GM23338 (cell line): Measurements from ENCODE around the gene ZNF790. TPM values are rescaled to one million over a fixed set of nuclear protein-coding genes. Genes with fewer than 3 reads are reported as not detected.

ENCODE experiments used
- ATAC-seq: fragments of 200-7000 bp; cut with Tn5 transposase; 3 replicates; pipeline ENCODE4 v1.9.1; 2020
- DNase-seq: peaks from one replicate; pipeline ENCODE4 v3.0.0-alpha.2; 2015; ENCODE audit warnings: low spot score
- H2AFZ ChIP-seq: fragments of 200-600 bp; sonication (generic); 2 replicates; pipeline ENCODE4 v1.8.0; 2016; ENCODE audit warnings: antibody characterized with exemption, mild to moderate bottlenecking, moderate library complexity
- H3F3A ChIP-seq: fragments of 200-600 bp; sonication (generic); replicated peaks from 2 replicates; pipeline ENCODE4 v1.8.0; 2017; ENCODE audit warnings: antibody characterized with exemption, mixed run types, low read depth
- H3K27ac ChIP-seq: fragments of 200-600 bp; sonication (generic); 2 replicates; pipeline ENCODE4 v1.6.1; 2016; ENCODE audit warnings: low read depth
- H3K27me3 ChIP-seq: fragments of 200-600 bp; sonication (generic); 2 replicates; pipeline ENCODE4 v1.8.0; 2016; ENCODE audit warnings: mild to moderate bottlenecking, mixed run types, moderate library complexity; ENCODE audit not compliant: insufficient read depth
- H3K36me3 ChIP-seq: fragments of 200-600 bp; sonication (generic); 2 replicates; pipeline ENCODE4 v1.8.0; 2016; ENCODE audit warnings: mild to moderate bottlenecking; ENCODE audit not compliant: insufficient read depth
- H3K4me1 ChIP-seq: fragments of 200-600 bp; sonication (generic); 2 replicates; pipeline ENCODE4 v1.8.0; 2016; ENCODE audit warnings: mild to moderate bottlenecking, moderate library complexity; ENCODE audit not compliant: insufficient read depth
- H3K4me2 ChIP-seq: fragments of 200-600 bp; sonication (generic); 2 replicates; pipeline ENCODE4 v1.7.1; 2017; ENCODE audit warnings: mixed run types
- H3K4me3 ChIP-seq: fragments of 200-600 bp; sonication (generic); 2 replicates; pipeline ENCODE4 v1.6.1; 2016; ENCODE audit warnings: mixed run types
- H3K79me2 ChIP-seq: fragments of 200-600 bp; sonication (generic); replicated peaks from 2 replicates; pipeline ENCODE4 v1.8.0; 2017; ENCODE audit warnings: mild to moderate bottlenecking; ENCODE audit not compliant: insufficient read depth
- H3K9me2 ChIP-seq: fragments of 200-600 bp; sonication (generic); 2 replicates; pipeline ENCODE4 v1.8.0; 2017; ENCODE audit not compliant: insufficient read depth
- H4K20me1 ChIP-seq: fragments of 200-600 bp; sonication (generic); replicated peaks from 2 replicates; pipeline ENCODE4 v1.8.0; 2017; ENCODE audit warnings: mild to moderate bottlenecking; ENCODE audit not compliant: insufficient read depth
- H3K27ac Mint-ChIP-seq: 2 replicates; pipeline ENCODE4 v1.8.0; 2020; ENCODE audit warnings: inconsistent platforms, mild to moderate bottlenecking, moderate library complexity, mixed read lengths
- H3K27me3 Mint-ChIP-seq: 3 replicates; pipeline ENCODE4 v1.8.0; 2022; ENCODE audit warnings: low read depth, mild to moderate bottlenecking, moderate library complexity, mixed read lengths, inconsistent platforms; ENCODE audit not compliant: insufficient read depth, poor library complexity
- H3K36me3 Mint-ChIP-seq: 3 replicates; pipeline ENCODE4 v1.8.0; 2021; ENCODE audit warnings: low read depth, mild to moderate bottlenecking, inconsistent platforms, moderate library complexity, mixed read lengths
- H3K4me1 Mint-ChIP-seq: 3 replicates; pipeline ENCODE4 v1.8.0; 2020; ENCODE audit warnings: mild to moderate bottlenecking, inconsistent platforms, mixed read lengths
- H3K4me3 Mint-ChIP-seq: 3 replicates; pipeline ENCODE4 v1.8.0; 2021; ENCODE audit warnings: moderate library complexity, mild to moderate bottlenecking, inconsistent platforms, mixed read lengths
- H3K9me3 Mint-ChIP-seq: 3 replicates; pipeline ENCODE4 v1.8.0; 2020; ENCODE audit warnings: moderate library complexity, mild to moderate bottlenecking, inconsistent platforms, mixed read lengths
- CREB1 ChIP-seq: fragments of 250-450 bp; sonication (Bioruptor Pico); IDR thresholded peaks from 2 replicates; pipeline ENCODE4 v1.5.0; 2020; ENCODE audit warnings: low read depth, mild to moderate bottlenecking, moderate library complexity
- EZH2 ChIP-seq: fragments of 200-600 bp; sonication (generic); IDR thresholded peaks from one replicate; pipeline ENCODE4 v1.8.0; 2017; ENCODE audit warnings: antibody characterized with exemption, mild to moderate bottlenecking, low read depth; ENCODE audit not compliant: unreplicated experiment
- EZH2phosphoT487 ChIP-seq: fragments of 200-600 bp; sonication (generic); IDR thresholded peaks from one replicate; pipeline ENCODE4 v1.8.1; 2018; ENCODE audit warnings: antibody characterized with exemption; ENCODE audit not compliant: unreplicated experiment
- JUNB ChIP-seq: IDR thresholded peaks from one replicate; pipeline ENCODE4 v1.6.1; 2016; ENCODE audit warnings: antibody characterized with exemption; ENCODE audit not compliant: unreplicated experiment
- NANOG ChIP-seq: IDR thresholded peaks from 2 replicates; pipeline ENCODE4 v1.6.1; 2016; ENCODE audit warnings: antibody characterized with exemption, borderline replicate concordance
- POLR2AphosphoS5 ChIP-seq: IDR thresholded peaks from 2 replicates; pipeline ENCODE4 v1.6.1; 2016; ENCODE audit warnings: antibody characterized with exemption, low read depth
- STAT1 ChIP-seq: IDR thresholded peaks from one replicate; pipeline ENCODE4 v1.6.1; 2016; ENCODE audit warnings: antibody characterized with exemption; ENCODE audit not compliant: unreplicated experiment
- ZNF114 ChIP-seq: fragments of 250-450 bp; sonication (Bioruptor Pico); IDR thresholded peaks from 2 replicates; pipeline ENCODE4 v1.5.0; 2020; ENCODE audit warnings: mild to moderate bottlenecking, moderate library complexity
- ZNF331 ChIP-seq: fragments of 250-450 bp; sonication (Bioruptor Pico); IDR thresholded peaks from 2 replicates; pipeline ENCODE4 v1.5.0; 2020; ENCODE audit warnings: low read depth, mild to moderate bottlenecking, moderate library complexity
- polyA plus RNA-seq: library from polyadenylated mRNA; unstranded; fragments of >200 nt; fragmentation: Nextera tagmentation; extraction: Ambion mirVana; gene quantifications from 2 replicates; pipeline ENCODE4 v1.2.1, GENCODE V29; 2016
- total RNA-seq: library from RNA; depleted of rRNA; stranded (reverse); fragments of >200 nt; shearing (Covaris generic); gene quantifications from 2 replicates; pipeline ENCODE4 v1.2.3, GENCODE V29; 2014
- TF ChIP-seq, protein P1 (sequence below): IDR thresholded peaks from one replicate; pipeline ENCODE4 v1.6.1; 2018; ENCODE audit warnings: antibody characterized with exemption; ENCODE audit not compliant: unreplicated experiment
- TF ChIP-seq, protein P2 (sequence below), 2 experiments: fragments of 200-600 bp in 1 of 2; sonication (generic) in 1 of 2; conservative IDR thresholded peaks; 2 replicates each; pipeline versions ENCODE4 v1.5.1 to v1.6.1; 2016 to 2017; ENCODE audit warnings: antibody characterized with exemption in 2 of 2, low read depth in 2 of 2, mild to moderate bottlenecking in 2 of 2, moderate library complexity in 1 of 2
- TF ChIP-seq, protein P3 (sequence below): fragments of 250-450 bp; sonication (Bioruptor Pico); IDR thresholded peaks from 2 replicates; pipeline ENCODE4 v1.5.0; 2020; ENCODE audit warnings: mild to moderate bottlenecking, moderate library complexity
- TF ChIP-seq, protein P4 (sequence below): IDR thresholded peaks from 2 replicates; pipeline ENCODE4 v1.6.1; 2016; ENCODE audit warnings: antibody characterized with exemption

Gene ZNF790
- total and polyA plus RNA-seq, 2 experiments from 2014 or later, result 5.4 to 5.9 TPM

DNA sequence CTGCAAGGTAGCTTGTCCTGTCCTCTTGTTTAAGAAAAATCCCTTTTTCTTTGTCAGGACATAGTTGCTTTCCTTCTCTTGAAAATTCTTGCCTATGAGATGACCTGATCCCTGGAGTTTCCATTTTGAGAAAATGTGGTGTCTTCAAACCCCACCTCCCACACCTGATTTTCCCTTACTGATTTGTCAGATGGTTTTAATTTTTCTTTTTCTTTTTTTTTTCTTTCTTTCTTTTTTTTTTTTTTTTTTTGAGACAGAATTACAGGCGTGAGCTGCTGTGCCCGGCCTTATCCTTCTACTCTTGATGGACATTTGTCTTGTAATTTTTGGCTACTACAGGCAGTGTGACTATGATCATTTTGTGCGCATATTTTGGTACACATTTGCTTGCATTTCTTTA, 13.7 kb upstream of the ZNF790 start:
- Mint-ChIP-seq H3K9me3 (peaks cover 28% of the 10 kb centered on the region), H3K27ac (no peak overlapping the region), H3K4me3 (no peak overlapping the region), H3K4me1 (peaks cover 5% of the 10 kb centered on the region; the same call in 1 of the 3 replicates), H3K36me3 (peaks cover 51% of the 10 kb centered on the region), H3K27me3 (peaks cover 2% of the 10 kb centered on the region)
- Histone ChIP-seq H3K4me3 (peak overlapping the region; percentile 73), H4K20me1 (no peaks in the 10 kb centered on the region), H3F3A (no peaks in the 10 kb centered on the region), H3K79me2 (peaks cover 45% of the 10 kb centered on the region), H3K4me1 (peaks cover 3% of the 10 kb centered on the region; the same call in 1 of the 2 replicates), H3K4me2 (peak overlapping the region; percentile 75), H3K27ac (no peak overlapping the region), H3K9me2 (no peaks in the 10 kb centered on the region), H2AFZ (peak overlapping the region; percentile 76; the same call in 1 of the 2 replicates), H3K36me3 (peaks cover 9% of the 10 kb centered on the region), H3K27me3 (no peaks in the 10 kb centered on the region)
- TF ChIP-seq STAT1, result no peak
- TF ChIP-seq, protein P1, sequence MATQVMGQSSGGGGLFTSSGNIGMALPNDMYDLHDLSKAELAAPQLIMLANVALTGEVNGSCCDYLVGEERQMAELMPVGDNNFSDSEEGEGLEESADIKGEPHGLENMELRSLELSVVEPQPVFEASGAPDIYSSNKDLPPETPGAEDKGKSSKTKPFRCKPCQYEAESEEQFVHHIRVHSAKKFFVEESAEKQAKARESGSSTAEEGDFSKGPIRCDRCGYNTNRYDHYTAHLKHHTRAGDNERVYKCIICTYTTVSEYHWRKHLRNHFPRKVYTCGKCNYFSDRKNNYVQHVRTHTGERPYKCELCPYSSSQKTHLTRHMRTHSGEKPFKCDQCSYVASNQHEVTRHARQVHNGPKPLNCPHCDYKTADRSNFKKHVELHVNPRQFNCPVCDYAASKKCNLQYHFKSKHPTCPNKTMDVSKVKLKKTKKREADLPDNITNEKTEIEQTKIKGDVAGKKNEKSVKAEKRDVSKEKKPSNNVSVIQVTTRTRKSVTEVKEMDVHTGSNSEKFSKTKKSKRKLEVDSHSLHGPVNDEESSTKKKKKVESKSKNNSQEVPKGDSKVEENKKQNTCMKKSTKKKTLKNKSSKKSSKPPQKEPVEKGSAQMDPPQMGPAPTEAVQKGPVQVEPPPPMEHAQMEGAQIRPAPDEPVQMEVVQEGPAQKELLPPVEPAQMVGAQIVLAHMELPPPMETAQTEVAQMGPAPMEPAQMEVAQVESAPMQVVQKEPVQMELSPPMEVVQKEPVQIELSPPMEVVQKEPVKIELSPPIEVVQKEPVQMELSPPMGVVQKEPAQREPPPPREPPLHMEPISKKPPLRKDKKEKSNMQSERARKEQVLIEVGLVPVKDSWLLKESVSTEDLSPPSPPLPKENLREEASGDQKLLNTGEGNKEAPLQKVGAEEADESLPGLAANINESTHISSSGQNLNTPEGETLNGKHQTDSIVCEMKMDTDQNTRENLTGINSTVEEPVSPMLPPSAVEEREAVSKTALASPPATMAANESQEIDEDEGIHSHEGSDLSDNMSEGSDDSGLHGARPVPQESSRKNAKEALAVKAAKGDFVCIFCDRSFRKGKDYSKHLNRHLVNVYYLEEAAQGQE, result no peak
- TF ChIP-seq, protein P2, sequence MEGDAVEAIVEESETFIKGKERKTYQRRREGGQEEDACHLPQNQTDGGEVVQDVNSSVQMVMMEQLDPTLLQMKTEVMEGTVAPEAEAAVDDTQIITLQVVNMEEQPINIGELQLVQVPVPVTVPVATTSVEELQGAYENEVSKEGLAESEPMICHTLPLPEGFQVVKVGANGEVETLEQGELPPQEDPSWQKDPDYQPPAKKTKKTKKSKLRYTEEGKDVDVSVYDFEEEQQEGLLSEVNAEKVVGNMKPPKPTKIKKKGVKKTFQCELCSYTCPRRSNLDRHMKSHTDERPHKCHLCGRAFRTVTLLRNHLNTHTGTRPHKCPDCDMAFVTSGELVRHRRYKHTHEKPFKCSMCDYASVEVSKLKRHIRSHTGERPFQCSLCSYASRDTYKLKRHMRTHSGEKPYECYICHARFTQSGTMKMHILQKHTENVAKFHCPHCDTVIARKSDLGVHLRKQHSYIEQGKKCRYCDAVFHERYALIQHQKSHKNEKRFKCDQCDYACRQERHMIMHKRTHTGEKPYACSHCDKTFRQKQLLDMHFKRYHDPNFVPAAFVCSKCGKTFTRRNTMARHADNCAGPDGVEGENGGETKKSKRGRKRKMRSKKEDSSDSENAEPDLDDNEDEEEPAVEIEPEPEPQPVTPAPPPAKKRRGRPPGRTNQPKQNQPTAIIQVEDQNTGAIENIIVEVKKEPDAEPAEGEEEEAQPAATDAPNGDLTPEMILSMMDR (conservative IDR thresholded peaks at IDR 0.05; ENCODE audit: low read depth in 2 of 2), result no peak
- TF ChIP-seq, protein P3, sequence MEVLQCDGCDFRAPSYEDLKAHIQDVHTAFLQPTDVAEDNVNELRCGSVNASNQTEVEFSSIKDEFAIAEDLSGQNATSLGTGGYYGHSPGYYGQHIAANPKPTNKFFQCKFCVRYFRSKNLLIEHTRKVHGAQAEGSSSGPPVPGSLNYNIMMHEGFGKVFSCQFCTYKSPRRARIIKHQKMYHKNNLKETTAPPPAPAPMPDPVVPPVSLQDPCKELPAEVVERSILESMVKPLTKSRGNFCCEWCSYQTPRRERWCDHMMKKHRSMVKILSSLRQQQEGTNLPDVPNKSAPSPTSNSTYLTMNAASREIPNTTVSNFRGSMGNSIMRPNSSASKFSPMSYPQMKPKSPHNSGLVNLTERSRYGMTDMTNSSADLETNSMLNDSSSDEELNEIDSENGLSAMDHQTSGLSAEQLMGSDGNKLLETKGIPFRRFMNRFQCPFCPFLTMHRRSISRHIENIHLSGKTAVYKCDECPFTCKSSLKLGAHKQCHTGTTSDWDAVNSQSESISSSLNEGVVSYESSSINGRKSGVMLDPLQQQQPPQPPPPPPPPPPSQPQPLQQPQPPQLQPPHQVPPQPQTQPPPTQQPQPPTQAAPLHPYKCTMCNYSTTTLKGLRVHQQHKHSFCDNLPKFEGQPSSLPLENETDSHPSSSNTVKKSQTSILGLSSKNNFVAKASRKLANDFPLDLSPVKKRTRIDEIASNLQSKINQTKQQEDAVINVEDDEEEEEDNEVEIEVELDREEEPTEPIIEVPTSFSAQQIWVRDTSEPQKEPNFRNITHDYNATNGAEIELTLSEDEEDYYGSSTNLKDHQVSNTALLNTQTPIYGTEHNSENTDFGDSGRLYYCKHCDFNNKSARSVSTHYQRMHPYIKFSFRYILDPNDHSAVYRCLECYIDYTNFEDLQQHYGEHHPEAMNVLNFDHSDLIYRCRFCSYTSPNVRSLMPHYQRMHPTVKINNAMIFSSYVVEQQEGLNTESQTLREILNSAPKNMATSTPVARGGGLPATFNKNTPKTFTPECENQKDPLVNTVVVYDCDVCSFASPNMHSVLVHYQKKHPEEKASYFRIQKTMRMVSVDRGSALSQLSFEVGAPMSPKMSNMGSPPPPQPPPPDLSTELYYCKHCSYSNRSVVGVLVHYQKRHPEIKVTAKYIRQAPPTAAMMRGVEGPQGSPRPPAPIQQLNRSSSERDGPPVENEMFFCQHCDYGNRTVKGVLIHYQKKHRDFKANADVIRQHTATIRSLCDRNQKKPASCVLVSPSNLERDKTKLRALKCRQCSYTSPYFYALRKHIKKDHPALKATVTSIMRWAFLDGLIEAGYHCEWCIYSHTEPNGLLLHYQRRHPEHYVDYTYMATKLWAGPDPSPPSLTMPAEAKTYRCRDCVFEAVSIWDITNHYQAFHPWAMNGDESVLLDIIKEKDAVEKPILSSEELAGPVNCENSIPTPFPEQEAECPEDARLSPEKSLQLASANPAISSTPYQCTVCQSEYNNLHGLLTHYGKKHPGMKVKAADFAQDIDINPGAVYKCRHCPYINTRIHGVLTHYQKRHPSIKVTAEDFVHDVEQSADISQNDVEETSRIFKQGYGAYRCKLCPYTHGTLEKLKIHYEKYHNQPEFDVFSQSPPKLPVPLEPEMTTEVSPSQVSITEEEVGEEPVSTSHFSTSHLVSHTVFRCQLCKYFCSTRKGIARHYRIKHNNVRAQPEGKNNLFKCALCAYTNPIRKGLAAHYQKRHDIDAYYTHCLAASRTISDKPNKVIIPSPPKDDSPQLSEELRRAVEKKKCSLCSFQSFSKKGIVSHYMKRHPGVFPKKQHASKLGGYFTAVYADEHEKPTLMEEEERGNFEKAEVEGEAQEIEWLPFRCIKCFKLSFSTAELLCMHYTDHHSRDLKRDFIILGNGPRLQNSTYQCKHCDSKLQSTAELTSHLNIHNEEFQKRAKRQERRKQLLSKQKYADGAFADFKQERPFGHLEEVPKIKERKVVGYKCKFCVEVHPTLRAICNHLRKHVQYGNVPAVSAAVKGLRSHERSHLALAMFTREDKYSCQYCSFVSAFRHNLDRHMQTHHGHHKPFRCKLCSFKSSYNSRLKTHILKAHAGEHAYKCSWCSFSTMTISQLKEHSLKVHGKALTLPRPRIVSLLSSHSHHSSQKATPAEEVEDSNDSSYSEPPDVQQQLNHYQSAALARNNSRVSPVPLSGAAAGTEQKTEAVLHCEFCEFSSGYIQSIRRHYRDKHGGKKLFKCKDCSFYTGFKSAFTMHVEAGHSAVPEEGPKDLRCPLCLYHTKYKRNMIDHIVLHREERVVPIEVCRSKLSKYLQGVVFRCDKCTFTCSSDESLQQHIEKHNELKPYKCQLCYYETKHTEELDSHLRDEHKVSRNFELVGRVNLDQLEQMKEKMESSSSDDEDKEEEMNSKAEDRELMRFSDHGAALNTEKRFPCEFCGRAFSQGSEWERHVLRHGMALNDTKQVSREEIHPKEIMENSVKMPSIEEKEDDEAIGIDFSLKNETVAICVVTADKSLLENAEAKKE (CRISPR knock-in tag), result no peak
- TF ChIP-seq ZNF331, result no peak
- no peak for TF ChIP-seq EZH2phosphoT487
- TF ChIP-seq NANOG, result no peak
- no peak for TF ChIP-seq EZH2
- TF ChIP-seq ZNF114, result no peak
- TF ChIP-seq JUNB, result no peak
- TF ChIP-seq, protein P4, sequence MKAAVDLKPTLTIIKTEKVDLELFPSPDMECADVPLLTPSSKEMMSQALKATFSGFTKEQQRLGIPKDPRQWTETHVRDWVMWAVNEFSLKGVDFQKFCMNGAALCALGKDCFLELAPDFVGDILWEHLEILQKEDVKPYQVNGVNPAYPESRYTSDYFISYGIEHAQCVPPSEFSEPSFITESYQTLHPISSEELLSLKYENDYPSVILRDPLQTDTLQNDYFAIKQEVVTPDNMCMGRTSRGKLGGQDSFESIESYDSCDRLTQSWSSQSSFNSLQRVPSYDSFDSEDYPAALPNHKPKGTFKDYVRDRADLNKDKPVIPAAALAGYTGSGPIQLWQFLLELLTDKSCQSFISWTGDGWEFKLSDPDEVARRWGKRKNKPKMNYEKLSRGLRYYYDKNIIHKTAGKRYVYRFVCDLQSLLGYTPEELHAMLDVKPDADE, result no peak
- no peak for TF ChIP-seq POLR2AphosphoS5
- no peak for TF ChIP-seq CREB1 (CRISPR knock-in tag)
- ATAC-seq (no peak), DNase-seq (no peak)
